ENCODE results near the gene PHETA1.

DNA sequence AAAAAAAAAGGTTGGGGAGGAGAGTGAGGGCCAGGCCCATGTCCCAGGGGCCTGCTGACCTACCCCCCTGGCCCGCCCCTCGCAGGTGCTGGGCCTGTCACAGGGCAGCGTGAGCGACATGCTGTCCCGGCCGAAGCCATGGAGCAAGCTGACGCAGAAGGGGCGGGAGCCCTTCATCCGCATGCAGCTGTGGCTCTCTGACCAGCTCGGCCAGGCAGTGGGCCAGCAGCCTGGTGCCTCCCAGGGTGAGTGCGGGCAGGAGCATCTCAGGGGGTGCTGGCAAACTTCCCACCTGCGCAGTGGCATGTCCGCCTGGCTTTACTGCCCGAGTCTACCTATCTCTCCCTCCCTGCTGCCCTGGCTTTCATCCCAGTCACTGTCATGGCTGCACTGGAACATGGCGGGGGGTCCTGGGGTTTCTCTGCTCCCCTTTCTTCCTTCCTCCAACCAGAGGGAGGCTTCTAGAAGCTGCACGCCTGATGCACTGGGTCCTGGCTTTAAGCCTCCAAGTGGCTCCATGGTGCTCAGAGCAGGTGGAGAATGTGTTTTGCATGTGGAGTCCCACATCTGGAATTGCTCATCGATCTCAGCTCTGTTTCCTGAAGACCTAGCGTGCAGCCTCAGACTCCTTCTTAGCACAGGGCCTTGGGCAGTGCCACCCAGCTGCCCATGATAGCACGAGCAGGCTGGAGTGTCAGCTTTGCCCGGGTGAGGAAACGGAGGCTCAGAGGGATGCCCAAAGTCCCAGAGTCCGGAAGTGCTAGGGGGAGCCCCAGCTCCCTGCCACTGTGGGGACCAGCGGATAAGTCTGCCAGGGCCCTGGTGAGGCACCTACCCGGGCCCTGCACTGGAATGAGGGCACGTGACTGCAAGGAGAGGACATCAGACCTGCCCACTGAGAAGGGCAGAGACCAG, 46.3 kb downstream of the PHETA1 start:
- TF ChIP-seq, protein P1, sequence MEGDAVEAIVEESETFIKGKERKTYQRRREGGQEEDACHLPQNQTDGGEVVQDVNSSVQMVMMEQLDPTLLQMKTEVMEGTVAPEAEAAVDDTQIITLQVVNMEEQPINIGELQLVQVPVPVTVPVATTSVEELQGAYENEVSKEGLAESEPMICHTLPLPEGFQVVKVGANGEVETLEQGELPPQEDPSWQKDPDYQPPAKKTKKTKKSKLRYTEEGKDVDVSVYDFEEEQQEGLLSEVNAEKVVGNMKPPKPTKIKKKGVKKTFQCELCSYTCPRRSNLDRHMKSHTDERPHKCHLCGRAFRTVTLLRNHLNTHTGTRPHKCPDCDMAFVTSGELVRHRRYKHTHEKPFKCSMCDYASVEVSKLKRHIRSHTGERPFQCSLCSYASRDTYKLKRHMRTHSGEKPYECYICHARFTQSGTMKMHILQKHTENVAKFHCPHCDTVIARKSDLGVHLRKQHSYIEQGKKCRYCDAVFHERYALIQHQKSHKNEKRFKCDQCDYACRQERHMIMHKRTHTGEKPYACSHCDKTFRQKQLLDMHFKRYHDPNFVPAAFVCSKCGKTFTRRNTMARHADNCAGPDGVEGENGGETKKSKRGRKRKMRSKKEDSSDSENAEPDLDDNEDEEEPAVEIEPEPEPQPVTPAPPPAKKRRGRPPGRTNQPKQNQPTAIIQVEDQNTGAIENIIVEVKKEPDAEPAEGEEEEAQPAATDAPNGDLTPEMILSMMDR (IDR thresholded peaks at IDR 0.05), result no peak
- no peak for TF ChIP-seq POLR2A (IDR thresholded peaks at IDR 0.05)
